SK-N-SH treated with all-trans-retinoic acid at 6 μM for 48 hours (cell line): ENCODE data around the gene OR10Z1.

Source experiments
- ATAC-seq: fragments of 200-7000 bp; cut with Tn5 transposase; 3 replicates; pipeline ENCODE4 v1.9.1; 2020; ENCODE audit warnings: mild to moderate bottlenecking, moderate library complexity
- ARNTL ChIP-seq: fragments of 450-650 bp; formaldehyde crosslinking; IDR thresholded peaks from 2 replicates; pipeline ENCODE4 v1.5.0; 2020; ENCODE audit warnings: low read depth, mild to moderate bottlenecking, moderate library complexity, borderline replicate concordance
- BACH2 ChIP-seq: fragments of 250-450 bp; sonication (Bioruptor Pico); IDR thresholded peaks from 2 replicates; pipeline ENCODE4 v1.9.0; 2021; ENCODE audit warnings: mild to moderate bottlenecking, borderline replicate concordance
- CREB5 ChIP-seq: fragments of 250-450 bp; sonication (Bioruptor Pico); IDR thresholded peaks from 2 replicates; pipeline ENCODE4 v1.5.1; 2020; ENCODE audit warnings: low read depth, mild to moderate bottlenecking, moderate library complexity
- CSDC2 ChIP-seq: fragments of 250-450 bp; sonication (Bioruptor Pico); IDR thresholded peaks from 2 replicates; pipeline ENCODE4 v1.5.0; 2020; ENCODE audit warnings: mild to moderate bottlenecking, moderate library complexity
- CSRNP3 ChIP-seq: fragments of 250-450 bp; sonication (Bioruptor Pico); IDR thresholded peaks from 2 replicates; pipeline ENCODE4 v1.5.1; 2021; ENCODE audit warnings: mild to moderate bottlenecking, moderate library complexity
- ESRRG ChIP-seq: fragments of 250-450 bp; sonication (Bioruptor Pico); IDR thresholded peaks from 2 replicates; pipeline ENCODE4 v1.6.1; 2021; ENCODE audit warnings: mild to moderate bottlenecking
- GLIS3 ChIP-seq: fragments of 250-450 bp; sonication (Bioruptor Pico); IDR thresholded peaks from 2 replicates; pipeline ENCODE4 v1.5.0; 2020; ENCODE audit warnings: mild to moderate bottlenecking, moderate library complexity
- OSR1 ChIP-seq: fragments of 250-450 bp; sonication (Bioruptor Pico); IDR thresholded peaks from 2 replicates; pipeline ENCODE4 v1.8.0; 2022; ENCODE audit warnings: moderate library complexity, mild to moderate bottlenecking, inconsistent platforms
- PATZ1 ChIP-seq: fragments of 250-450 bp; sonication (Bioruptor Pico); IDR thresholded peaks from 2 replicates; pipeline ENCODE4 v1.8.0; 2020; ENCODE audit warnings: mild to moderate bottlenecking, moderate library complexity, borderline replicate concordance
- POU6F1 ChIP-seq: fragments of 250-450 bp; sonication (Bioruptor Pico); IDR thresholded peaks from 2 replicates; pipeline ENCODE4 v1.8.0; 2021; ENCODE audit warnings: low read depth, mild to moderate bottlenecking, moderate library complexity, borderline replicate concordance
- RARB ChIP-seq: fragments of 250-450 bp; sonication (Bioruptor Pico); IDR thresholded peaks from 2 replicates; pipeline ENCODE4 v1.8.0; 2021; ENCODE audit warnings: mild to moderate bottlenecking, moderate library complexity
- SNAI2 ChIP-seq: fragments of 250-450 bp; sonication (Bioruptor Pico); IDR thresholded peaks from 2 replicates; pipeline ENCODE4 v1.5.0; 2020; ENCODE audit warnings: mild to moderate bottlenecking, moderate library complexity
- TCF4 ChIP-seq: fragments of 250-450 bp; sonication (Bioruptor Pico); IDR thresholded peaks from 2 replicates; pipeline ENCODE4 v1.8.0; 2021; ENCODE audit warnings: mild to moderate bottlenecking, moderate library complexity, borderline replicate concordance
- TOX ChIP-seq: fragments of 250-450 bp; sonication (Bioruptor Pico); IDR thresholded peaks from 2 replicates; pipeline ENCODE4 v1.8.0; 2021; ENCODE audit warnings: mild to moderate bottlenecking, moderate library complexity, borderline replicate concordance
- TSHZ2 ChIP-seq: fragments of 250-450 bp; sonication (Bioruptor Pico); IDR thresholded peaks from 2 replicates; pipeline ENCODE4 v1.5.0; 2020; ENCODE audit warnings: mild to moderate bottlenecking, moderate library complexity
- ZC3H10 ChIP-seq: fragments of 250-450 bp; sonication (Bioruptor Pico); IDR thresholded peaks from 2 replicates; pipeline ENCODE4 v1.5.1; 2021; ENCODE audit warnings: mild to moderate bottlenecking, moderate library complexity
- ZFP3 ChIP-seq: fragments of 250-450 bp; sonication (Bioruptor Pico); IDR thresholded peaks from 2 replicates; pipeline ENCODE4 v1.5.0; 2020; ENCODE audit warnings: mild to moderate bottlenecking, moderate library complexity
- ZNF565 ChIP-seq: fragments of 450-650 bp; formaldehyde crosslinking; conservative IDR thresholded peaks from 2 replicates; pipeline ENCODE4 v1.5.0; 2020; ENCODE audit warnings: low read depth, mild to moderate bottlenecking, moderate library complexity
- ZNF70 ChIP-seq: fragments of 450-650 bp; formaldehyde crosslinking; IDR thresholded peaks from 2 replicates; pipeline ENCODE4 v1.5.0; 2020; ENCODE audit warnings: mild to moderate bottlenecking, moderate library complexity

Gene OR10Z1

GRCh38 chr1:158611916-158612315 is 6.8 kb downstream of the OR10Z1 start:
- TF ChIP-seq BACH2 (CRISPR knock-in tag) (no peak), POU6F1 (no peak), CSDC2 (CRISPR knock-in tag) (no peak), RARB (CRISPR knock-in tag) (no peak), ZNF565 (CRISPR knock-in tag) (no peak), ZC3H10 (CRISPR knock-in tag) (no peak), TCF4 (CRISPR knock-in tag) (no peak)
- no peak for ATAC-seq

GRCh38 chr1:158613764-158614163 is 8.7 kb downstream of the OR10Z1 start:
- TF ChIP-seq ZNF70 (CRISPR knock-in tag) (no peak), BACH2 (CRISPR knock-in tag) (no peak), OSR1 (CRISPR knock-in tag) (no peak)
- ATAC-seq = no peak

GRCh38 chr1:158638146-158638545 is 33.1 kb downstream of the OR10Z1 start:
- ATAC-seq = no peak
- TF ChIP-seq ZC3H10 (CRISPR knock-in tag) = no peak
- no peak for TF ChIP-seq ESRRG
- no peak for TF ChIP-seq SNAI2 (CRISPR knock-in tag)
- TF ChIP-seq CSRNP3 = no peak
- TF ChIP-seq BACH2 (CRISPR knock-in tag) = no peak
- TF ChIP-seq TCF4 (CRISPR knock-in tag) = no peak
- TF ChIP-seq RARB (CRISPR knock-in tag) = no peak
- TF ChIP-seq CSDC2 (CRISPR knock-in tag) = no peak
- TF ChIP-seq POU6F1 = no peak
- TF ChIP-seq ARNTL (CRISPR knock-in tag) = no peak
- no peak for TF ChIP-seq GLIS3 (CRISPR knock-in tag)
- TF ChIP-seq PATZ1 (CRISPR knock-in tag) = no peak
- TF ChIP-seq ZNF565 (CRISPR knock-in tag) = no peak
- TF ChIP-seq ZFP3 (CRISPR knock-in tag) = no peak
- no peak for TF ChIP-seq OSR1 (CRISPR knock-in tag)
- TF ChIP-seq CREB5 = no peak
- TF ChIP-seq TSHZ2 (CRISPR knock-in tag) = no peak
- TF ChIP-seq TOX (CRISPR knock-in tag) = no peak
- TF ChIP-seq ZNF70 (CRISPR knock-in tag) = no peak
